ENCODE measurements around the gene UGT2A3.

The UGT2A3 gene

DNA sequence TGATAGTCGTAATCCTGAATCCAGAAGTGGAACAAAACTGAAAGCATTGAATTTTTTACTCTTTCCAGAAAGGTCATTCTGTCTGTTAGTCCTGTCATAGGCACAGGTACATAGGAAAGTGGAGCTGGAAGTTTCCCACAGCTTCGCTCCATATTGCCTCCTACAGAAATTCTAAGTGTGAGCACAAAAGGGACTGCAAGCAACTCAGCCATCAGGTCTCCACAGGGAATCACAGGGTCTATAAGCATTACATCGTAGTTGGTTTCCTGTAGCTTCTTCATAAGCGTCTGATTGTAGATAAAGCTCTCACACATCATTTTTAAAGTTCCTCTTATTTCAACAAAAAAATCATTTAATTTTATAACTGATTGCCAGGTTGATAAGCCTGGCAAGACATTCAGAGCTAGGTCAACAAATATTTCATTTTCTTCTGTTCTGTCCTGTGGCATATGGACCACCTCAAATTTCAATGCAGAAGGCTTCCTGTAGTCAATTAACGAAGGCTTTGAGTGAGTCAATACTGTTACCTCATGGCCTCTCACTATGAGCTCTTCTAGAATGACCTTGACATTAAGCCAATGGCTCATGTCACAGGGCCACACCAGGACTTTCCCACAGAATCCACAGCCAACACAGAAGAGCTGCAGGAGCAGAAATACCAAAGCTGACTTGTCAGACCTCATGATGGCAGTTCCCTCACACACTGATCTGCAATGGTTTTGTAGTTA is at the start of gene UGT2A3:
Gene UGT2A3 (minus strand): TSS at position 727 of the 728 bp plus-strand sequence. CDS start 44 bp downstream, at position 683.
- H3K27ac ChIP-seq = no peak within 1 kb of the TSS
- TF ChIP-seq, protein P1, sequence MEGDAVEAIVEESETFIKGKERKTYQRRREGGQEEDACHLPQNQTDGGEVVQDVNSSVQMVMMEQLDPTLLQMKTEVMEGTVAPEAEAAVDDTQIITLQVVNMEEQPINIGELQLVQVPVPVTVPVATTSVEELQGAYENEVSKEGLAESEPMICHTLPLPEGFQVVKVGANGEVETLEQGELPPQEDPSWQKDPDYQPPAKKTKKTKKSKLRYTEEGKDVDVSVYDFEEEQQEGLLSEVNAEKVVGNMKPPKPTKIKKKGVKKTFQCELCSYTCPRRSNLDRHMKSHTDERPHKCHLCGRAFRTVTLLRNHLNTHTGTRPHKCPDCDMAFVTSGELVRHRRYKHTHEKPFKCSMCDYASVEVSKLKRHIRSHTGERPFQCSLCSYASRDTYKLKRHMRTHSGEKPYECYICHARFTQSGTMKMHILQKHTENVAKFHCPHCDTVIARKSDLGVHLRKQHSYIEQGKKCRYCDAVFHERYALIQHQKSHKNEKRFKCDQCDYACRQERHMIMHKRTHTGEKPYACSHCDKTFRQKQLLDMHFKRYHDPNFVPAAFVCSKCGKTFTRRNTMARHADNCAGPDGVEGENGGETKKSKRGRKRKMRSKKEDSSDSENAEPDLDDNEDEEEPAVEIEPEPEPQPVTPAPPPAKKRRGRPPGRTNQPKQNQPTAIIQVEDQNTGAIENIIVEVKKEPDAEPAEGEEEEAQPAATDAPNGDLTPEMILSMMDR (conservative IDR thresholded peaks at IDR 0.05; ENCODE audit: low read depth) = no peak
- ChIA-PET POLR2A (ENCODE audit: low non-redundant PET) (no interaction called here), CTCF (interaction anchor here (0.6 kb wide), 1 partner anchor 293 kb away, joined by 3 read pairs; no protein-coding TSS in a partner anchor)
- no peak for DNase-seq (ENCODE audit: low spot score)

DNA sequence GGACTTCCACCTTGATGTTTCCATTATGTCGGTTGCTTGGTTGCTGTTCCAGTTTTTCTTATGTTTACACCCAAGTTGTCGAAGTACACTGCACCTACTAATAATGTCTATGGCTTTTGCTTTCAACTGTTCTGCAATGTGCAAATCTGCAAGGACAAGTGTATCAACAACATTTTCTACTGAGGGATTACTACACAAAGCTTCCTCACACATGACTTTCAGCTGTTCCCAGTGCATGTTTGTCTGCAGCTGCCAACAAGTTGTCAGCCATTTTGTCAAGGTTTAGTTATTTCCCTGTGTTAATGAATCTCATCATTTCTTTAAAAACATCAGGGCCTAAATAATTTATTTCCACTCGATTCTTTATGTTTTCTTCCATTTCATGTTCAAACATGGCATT is 45.4 kb upstream of the UGT2A3 start:
- POLR2A ChIA-PET (ENCODE audit: low non-redundant PET) = no interaction called here
- TF ChIP-seq, protein P1 (conservative IDR thresholded peaks at IDR 0.05; ENCODE audit: low read depth) = no peak
- no peak overlapping the region for H3K27ac ChIP-seq
- no peak for DNase-seq (ENCODE audit: low spot score)
- CTCF ChIA-PET = interaction anchor here (0.6 kb wide), 1 partner anchor 848 kb away, joined by 3 read pairs; no protein-coding TSS in a partner anchor

DNA sequence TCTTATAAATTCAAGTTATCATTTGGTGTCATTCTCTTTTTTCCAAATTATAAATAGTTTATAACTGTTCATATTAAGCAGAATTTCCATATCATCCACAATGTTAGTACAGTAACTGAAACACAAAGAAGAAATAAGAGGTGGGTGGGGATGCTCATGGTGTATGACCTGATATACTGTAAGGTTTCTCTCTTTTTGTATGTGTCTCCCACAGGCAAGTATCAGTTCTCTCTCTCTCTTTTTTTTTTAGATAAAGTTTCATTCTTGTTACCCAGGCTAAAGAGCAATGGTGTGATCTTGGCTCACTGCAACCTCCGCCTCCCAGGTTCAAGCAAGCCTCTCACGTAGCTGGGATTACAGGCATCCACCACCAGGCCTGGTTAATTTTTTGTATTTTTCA is 43.7 kb upstream of the UGT2A3 start:
- ChIA-PET POLR2A (ENCODE audit: low non-redundant PET) (no interaction called here), CTCF (no interaction called here)
- DNase-seq (ENCODE audit: low spot score) = no peak

DNA sequence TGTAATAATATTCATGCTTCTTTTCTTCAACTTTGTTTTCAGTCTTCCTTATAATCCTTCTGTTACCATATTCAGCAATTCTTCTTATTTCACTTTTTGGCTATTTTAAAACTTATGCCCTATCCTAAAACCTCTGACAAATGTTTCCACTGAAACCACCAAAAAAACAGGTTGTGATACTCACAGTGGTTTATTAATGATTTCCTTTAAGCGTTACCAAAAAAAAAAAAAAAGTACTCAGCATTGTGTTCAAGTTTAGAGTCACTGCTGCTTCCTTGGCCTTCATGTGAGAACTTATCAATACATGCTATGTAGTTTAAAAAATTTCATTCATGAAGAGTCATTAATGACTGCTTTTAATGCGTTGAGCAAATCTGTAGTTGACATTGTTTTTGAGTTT is 35.4 kb upstream of the UGT2A3 start:
- no peak overlapping the region for H3K27ac ChIP-seq
- TF ChIP-seq, protein P1 (conservative IDR thresholded peaks at IDR 0.05; ENCODE audit: low read depth) = no peak
- POLR2A ChIA-PET (ENCODE audit: low non-redundant PET) = no interaction called here
- CTCF ChIA-PET = no interaction called here
- no peak for DNase-seq (ENCODE audit: low spot score)

More for the DNA sequence above, 43.7 kb upstream of the UGT2A3 start:
- TF ChIP-seq, protein P1 (conservative IDR thresholded peaks at IDR 0.05; ENCODE audit: low read depth) = no peak
- no peak overlapping the region for H3K27ac ChIP-seq

DNA sequence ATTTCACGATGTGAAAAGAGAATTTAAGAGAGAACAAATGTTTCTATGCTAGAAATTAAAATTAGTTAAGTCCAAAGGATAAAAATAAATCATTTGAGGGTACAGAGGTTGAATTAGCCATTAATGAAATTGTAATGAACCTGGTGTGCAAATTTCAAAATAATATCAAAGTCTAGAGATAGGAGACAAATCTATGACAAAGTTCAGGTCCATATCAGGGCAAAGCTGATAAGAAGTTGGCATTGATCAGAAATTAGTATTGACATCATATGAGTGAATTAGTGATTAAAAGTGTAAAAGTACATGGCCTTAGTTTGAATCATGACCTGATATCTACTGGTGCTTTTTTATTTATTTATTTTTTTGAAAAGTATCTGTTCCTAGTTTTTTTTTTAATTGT is 33.8 kb upstream of the UGT2A3 start:
- TF ChIP-seq, protein P1 (conservative IDR thresholded peaks at IDR 0.05; ENCODE audit: low read depth) = no peak
- ChIA-PET POLR2A (ENCODE audit: low non-redundant PET) (no interaction called here), CTCF (no interaction called here)
- no peak for DNase-seq (ENCODE audit: low spot score)
- H3K27ac ChIP-seq = no peak overlapping the region

DNA sequence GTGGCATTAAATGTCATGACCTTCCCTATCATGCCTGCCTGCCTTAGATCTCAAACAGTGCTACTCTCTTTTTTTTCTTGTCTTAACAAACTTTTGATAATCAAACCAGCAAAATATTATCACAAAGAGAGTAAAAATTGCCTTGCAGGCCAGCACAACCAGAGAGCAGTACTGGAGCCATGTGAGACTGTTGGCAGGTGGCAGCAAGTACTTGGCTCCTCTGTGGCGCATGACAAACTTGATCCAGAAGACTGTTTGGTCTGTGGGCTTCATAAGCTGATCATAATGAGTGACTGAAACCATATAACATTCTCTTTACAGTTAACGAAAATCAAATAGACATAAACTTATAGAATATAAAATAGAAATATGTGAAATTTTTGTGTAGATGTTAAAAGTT is 33.3 kb upstream of the UGT2A3 start:
- no peak for DNase-seq (ENCODE audit: low spot score)
- ChIA-PET CTCF (no interaction called here), POLR2A (ENCODE audit: low non-redundant PET) (no interaction called here)
- TF ChIP-seq, protein P1 (conservative IDR thresholded peaks at IDR 0.05; ENCODE audit: low read depth) = no peak
- no peak overlapping the region for H3K27ac ChIP-seq
